Vagina (tissue), 2 donors: ENCODE measurements around the gene KLHL21.

ENCODE experiments used
- CTCF ChIP-seq, 3 experiments: fragments of 450-650 bp in 2 of 3; fragments of 200-600 bp in 1 of 3; sonication (generic) in 1 of 3; IDR thresholded peaks; one replicate each; pipeline ENCODE4 v1.5.1; 2017 to 2019; ENCODE audit warnings: antibody characterized with exemption in 3 of 3, mild to moderate bottlenecking in 2 of 3, moderate library complexity in 2 of 3
- POLR2A ChIP-seq, 2 donors: fragments of 450-650 bp; IDR thresholded peaks; one replicate each; pipeline ENCODE4 v1.6.1; 2017; ENCODE audit warnings: antibody characterized with exemption in 2 of 2, mild to moderate bottlenecking in 2 of 2, moderate library complexity in 2 of 2

- TF ChIP-seq CTCF (IDR thresholded peaks at IDR 0.05) (no peak), POLR2A (IDR thresholded peaks at IDR 0.05) (no peak)
These were observed 17.5 kb downstream of the KLHL21 start for GRCh38 chr1:6585081-6585722.
